ENCODE measurements around the gene CRACR2A.

GRCh38 chr12:3583656-3584334, 169.1 kb downstream of the CRACR2A start:
- TF ChIP-seq, protein P1, sequence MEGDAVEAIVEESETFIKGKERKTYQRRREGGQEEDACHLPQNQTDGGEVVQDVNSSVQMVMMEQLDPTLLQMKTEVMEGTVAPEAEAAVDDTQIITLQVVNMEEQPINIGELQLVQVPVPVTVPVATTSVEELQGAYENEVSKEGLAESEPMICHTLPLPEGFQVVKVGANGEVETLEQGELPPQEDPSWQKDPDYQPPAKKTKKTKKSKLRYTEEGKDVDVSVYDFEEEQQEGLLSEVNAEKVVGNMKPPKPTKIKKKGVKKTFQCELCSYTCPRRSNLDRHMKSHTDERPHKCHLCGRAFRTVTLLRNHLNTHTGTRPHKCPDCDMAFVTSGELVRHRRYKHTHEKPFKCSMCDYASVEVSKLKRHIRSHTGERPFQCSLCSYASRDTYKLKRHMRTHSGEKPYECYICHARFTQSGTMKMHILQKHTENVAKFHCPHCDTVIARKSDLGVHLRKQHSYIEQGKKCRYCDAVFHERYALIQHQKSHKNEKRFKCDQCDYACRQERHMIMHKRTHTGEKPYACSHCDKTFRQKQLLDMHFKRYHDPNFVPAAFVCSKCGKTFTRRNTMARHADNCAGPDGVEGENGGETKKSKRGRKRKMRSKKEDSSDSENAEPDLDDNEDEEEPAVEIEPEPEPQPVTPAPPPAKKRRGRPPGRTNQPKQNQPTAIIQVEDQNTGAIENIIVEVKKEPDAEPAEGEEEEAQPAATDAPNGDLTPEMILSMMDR (IDR thresholded peaks at IDR 0.05; ENCODE audit: poor library complexity, severe bottlenecking) = no peak
- TF ChIP-seq POLR2AphosphoS5 (IDR thresholded peaks at IDR 0.05) = no peak
- TF ChIP-seq EZH2 (IDR thresholded peaks at IDR 0.05; ENCODE audit: borderline replicate concordance, insufficient read depth, low read length, poor library complexity, severe bottlenecking) = no peak
- no peak for TF ChIP-seq RAD21 (conservative IDR thresholded peaks at IDR 0.05)
- no peak for TF ChIP-seq EP300 (conservative IDR thresholded peaks at IDR 0.05; ENCODE audit: poor library complexity, severe bottlenecking)

All from neural cell (in vitro differentiated cells).